Subcutaneous adipose tissue (tissue), 4 donors: Measurements from ENCODE around the gene CKAP4. TPM values are rescaled to one million over a fixed set of nuclear protein-coding genes. Genes with fewer than 3 reads are reported as not detected.

Experiments used
- CTCF ChIP-seq: fragments of 450-650 bp; IDR thresholded peaks from one replicate; pipeline ENCODE4 v1.5.1; 2016; ENCODE audit warnings: low read depth, mild to moderate bottlenecking, control low read depth, antibody characterized with exemption, moderate library complexity
- total RNA-seq, 4 donors: library from RNA; depleted of rRNA; stranded (reverse); fragments of >200 nt; gene quantifications; one replicate each; pipeline ENCODE4 v1.1.0, GENCODE V29; 2016

The CKAP4 gene
- total RNA-seq, 4 donors from 2014 or later: 20.2 to 32.4 (median 24.7) TPM

- TF ChIP-seq CTCF: no peak
Measured at GRCh38 chr12:106224355-106224706, 23.5 kb downstream of the CKAP4 start.

- TF ChIP-seq CTCF: no peak
Measured at GRCh38 chr12:106223485-106224354, 24.1 kb downstream of the CKAP4 start.

GRCh38 chr12:106220536-106220935 lies 27.3 kb downstream of the CKAP4 start:
- TF ChIP-seq CTCF: no peak

GRCh38 chr12:106219043-106219442 lies 28.8 kb downstream of the CKAP4 start:
- TF ChIP-seq CTCF: no peak

- no peak for TF ChIP-seq CTCF
Measured at GRCh38 chr12:106217706-106218105, 30.1 kb downstream of the CKAP4 start.

- TF ChIP-seq CTCF: no peak
Measured at GRCh38 chr12:106214571-106214970, 33.2 kb downstream of the CKAP4 start.

- TF ChIP-seq CTCF: no peak
Measured at GRCh38 chr12:106213662-106214061, 34.2 kb downstream of the CKAP4 start.
